Neuron (in vitro differentiated cells): ENCODE results near the gene BCL2L12.

Source experiments
- H2AFZ ChIP-seq: one replicate; pipeline ENCODE4 v1.6.1; 2013; ENCODE audit warnings: low read depth, mild to moderate bottlenecking, inconsistent platforms, low read length, moderate library complexity
- H3K27me3 ChIP-seq: one replicate; pipeline ENCODE4 v1.6.1; 2013; ENCODE audit warnings: low read length; ENCODE audit not compliant: insufficient read depth
- H3K36me3 ChIP-seq: one replicate; pipeline ENCODE4 v1.6.1; 2013; ENCODE audit warnings: low read length; ENCODE audit not compliant: insufficient read depth
- H3K4me1 ChIP-seq: one replicate; pipeline ENCODE4 v1.6.1; 2013; ENCODE audit warnings: low read length; ENCODE audit not compliant: insufficient read depth
- H3K4me3 ChIP-seq: 2 replicates; pipeline ENCODE4 v1.5.1; 2013; ENCODE audit warnings: mild to moderate bottlenecking, low read length, moderate library complexity
- H3K9me3 ChIP-seq: one replicate; pipeline ENCODE4 v1.6.1; 2013; ENCODE audit warnings: low read length

Gene BCL2L12

GRCh38 chr19:49687566-49688316 is 22.0 kb downstream of the BCL2L12 start:
- Histone ChIP-seq H3K4me3 (no peak overlapping the region), H3K36me3 (peaks cover 46% of the 10 kb centered on the region), H3K9me3 (no peaks in the 10 kb centered on the region), H3K27me3 (no peaks in the 10 kb centered on the region), H2AFZ (no peak overlapping the region), H3K4me1 (peaks cover 19% of the 10 kb centered on the region)

GRCh38 chr19:49688531-49689132 is 22.9 kb downstream of the BCL2L12 start:
- Histone ChIP-seq H3K9me3 (no peaks in the 10 kb centered on the region), H2AFZ (no peak overlapping the region), H3K4me1 (peaks cover 19% of the 10 kb centered on the region), H3K27me3 (no peaks in the 10 kb centered on the region), H3K4me3 (no peak overlapping the region), H3K36me3 (peaks cover 46% of the 10 kb centered on the region)

GRCh38 chr19:49689133-49690078 is 23.7 kb downstream of the BCL2L12 start, which contains the start of gene ADM5:
Gene ADM5 (plus strand): TSS chr19:49689594. CDS start chr19:49689838, 244 bp downstream.
- Histone ChIP-seq H3K4me3 (peak within 1 kb of the TSS; percentile 75), H3K36me3 (peaks cover 38% of the 10 kb centered on the region), H3K4me1 (peaks cover 19% of the 10 kb centered on the region), H2AFZ (no peak within 1 kb of the TSS), H3K27me3 (no peaks in the 10 kb centered on the region), H3K9me3 (no peaks in the 10 kb centered on the region)

GRCh38 chr19:49690079-49690655 is 24.4 kb downstream of the BCL2L12 start:
- H3K36me3 ChIP-seq: peaks cover 30% of the 10 kb centered on the region
- no peaks in the 10 kb centered on the region for H3K27me3 ChIP-seq
- peak overlapping the region; percentile 75 for H3K4me3 ChIP-seq

GRCh38 chr19:49690656-49691242 is 25.0 kb downstream of the BCL2L12 start, which contains the start of gene CPT1C:
Gene CPT1C (plus strand): TSS chr19:49691116. CDS start chr19:49692253, 1,137 bp downstream.
- H3K4me1 ChIP-seq: peaks cover 19% of the 10 kb centered on the region
- H3K4me3 ChIP-seq: peak within 1 kb of the TSS; percentile 75
- H3K27me3 ChIP-seq: no peaks in the 10 kb centered on the region
- H2AFZ ChIP-seq: peak within 1 kb of the TSS; percentile 77
- H3K9me3 ChIP-seq: no peaks in the 10 kb centered on the region
- peaks cover 25% of the 10 kb centered on the region for H3K36me3 ChIP-seq

More at GRCh38 chr19:49690079-49690655, 24.4 kb downstream of the BCL2L12 start:
- Histone ChIP-seq H3K9me3 (no peaks in the 10 kb centered on the region), H3K4me1 (peaks cover 19% of the 10 kb centered on the region), H2AFZ (no peak overlapping the region)

- peaks cover 19% of the 10 kb centered on the region for H3K36me3 ChIP-seq
- H2AFZ ChIP-seq: peak overlapping the region; percentile 77
Measured at GRCh38 chr19:49691243-49692146, 25.8 kb downstream of the BCL2L12 start.

GRCh38 chr19:49692147-49692506 is 26.4 kb downstream of the BCL2L12 start:
- peaks cover 21% of the 10 kb centered on the region for H3K36me3 ChIP-seq
- H2AFZ ChIP-seq: no peak overlapping the region
- H3K9me3 ChIP-seq: no peaks in the 10 kb centered on the region
- peaks cover 19% of the 10 kb centered on the region for H3K4me1 ChIP-seq
- H3K27me3 ChIP-seq: no peaks in the 10 kb centered on the region
- H3K4me3 ChIP-seq: peak overlapping the region; percentile 75

More at GRCh38 chr19:49691243-49692146, 25.8 kb downstream of the BCL2L12 start:
- H3K27me3 ChIP-seq: no peaks in the 10 kb centered on the region
- peaks cover 19% of the 10 kb centered on the region for H3K4me1 ChIP-seq
- H3K9me3 ChIP-seq: no peaks in the 10 kb centered on the region
- peak overlapping the region; percentile 75 for H3K4me3 ChIP-seq

GRCh38 chr19:49696115-49696514 is 30.4 kb downstream of the BCL2L12 start:
- H2AFZ ChIP-seq: no peak overlapping the region
- no peaks in the 10 kb centered on the region for H3K9me3 ChIP-seq
- peaks cover 9% of the 10 kb centered on the region for H3K4me1 ChIP-seq
- H3K27me3 ChIP-seq: no peaks in the 10 kb centered on the region
- H3K36me3 ChIP-seq: peaks cover 15% of the 10 kb centered on the region
- H3K4me3 ChIP-seq: no peak overlapping the region

- peaks cover 15% of the 10 kb centered on the region for H3K36me3 ChIP-seq
- H3K4me3 ChIP-seq: no peak overlapping the region
Measured at GRCh38 chr19:49696865-49697264, 31.1 kb downstream of the BCL2L12 start.

GRCh38 chr19:49699364-49699763 is 33.6 kb downstream of the BCL2L12 start:
- H3K4me1 ChIP-seq: no peaks in the 10 kb centered on the region
- H3K9me3 ChIP-seq: no peaks in the 10 kb centered on the region
- H3K27me3 ChIP-seq: no peaks in the 10 kb centered on the region
- H3K36me3 ChIP-seq: peaks cover 19% of the 10 kb centered on the region
- no peak overlapping the region for H3K4me3 ChIP-seq
- H2AFZ ChIP-seq: no peak overlapping the region

More at GRCh38 chr19:49696865-49697264, 31.1 kb downstream of the BCL2L12 start:
- Histone ChIP-seq H3K27me3 (no peaks in the 10 kb centered on the region), H3K4me1 (peaks cover 6% of the 10 kb centered on the region), H3K9me3 (no peaks in the 10 kb centered on the region), H2AFZ (no peak overlapping the region)

GRCh38 chr19:49700563-49700962 is 34.8 kb downstream of the BCL2L12 start:
- Histone ChIP-seq H2AFZ (no peak overlapping the region), H3K4me3 (no peak overlapping the region), H3K27me3 (no peaks in the 10 kb centered on the region)

More at GRCh38 chr19:49700563-49700962, 34.8 kb downstream of the BCL2L12 start:
- no peaks in the 10 kb centered on the region for H3K9me3 ChIP-seq
- H3K4me1 ChIP-seq: no peaks in the 10 kb centered on the region
- H3K36me3 ChIP-seq: peaks cover 31% of the 10 kb centered on the region
